Thoracic aorta endothelial cell (primary cell): ENCODE results near the gene ASCL3. TPM values are rescaled to one million over a fixed set of nuclear protein-coding genes. Genes with fewer than 3 reads are reported as not detected.

Source experiments
- small RNA-seq: library from RNA; depleted of rRNA; stranded (forward); fragments of <200 nt; gene quantifications from one replicate; pipeline ENCODE3, GENCODE V24; 2012
- total RNA-seq: library from RNA; depleted of rRNA; stranded (reverse); fragments of >200 nt; gene quantifications from 2 replicates; pipeline ENCODE4 v1.2.3, GENCODE V29; 2012

The ASCL3 gene
- total RNA-seq: not detected in 2 replicates

GRCh38 chr11:8942518-8943066 lies at the start of gene ASCL3:
Gene ASCL3, minus strand, starts transcription at chr11:8943016. Its CDS starts 4,855 bp downstream, at chr11:8938161.

GRCh38 chr11:8964324-8965320 lies 21.8 kb upstream of the ASCL3 start, which contains the start of gene TMEM9B:
Gene TMEM9B, minus strand, starts transcription at chr11:8964442. Its CDS starts 129 bp downstream, at chr11:8964313.

GRCh38 chr11:8932564-8933180 lies 10.1 kb downstream of the ASCL3 start, which contains the start of gene C11orf16:
Gene C11orf16, minus strand, starts transcription at chr11:8932947. Its CDS starts 639 bp downstream, at chr11:8932308.

GRCh38 chr11:8911029-8911823 lies 31.6 kb downstream of the ASCL3 start, which contains the start of gene AKIP1:
Gene AKIP1, plus strand, starts transcription at chr11:8911189. Its CDS starts 261 bp downstream, at chr11:8911450.

Small RNAs within 50 kb of the gene (small RNA-seq; reads per million reads assigned to genes)
- gene RF00019: not detected

Other genes starting within 250 kb of the ASCL3 start
- gene AKIP1, start 31.8 kb downstream of the ASCL3 start, total RNA-seq: 18.3 and 21.9 TPM in 2 replicates
- gene C11orf16, start 10.1 kb downstream of the ASCL3 start, total RNA-seq: not detected in 2 replicates
- gene TMEM9B, start 21.4 kb upstream of the ASCL3 start, total RNA-seq: 36.1 and 39.4 TPM in 2 replicates
- gene NRIP3, start 61.0 kb upstream of the ASCL3 start, total RNA-seq: 16.9 and 20.0 TPM in 2 replicates
- 0.50 and 0.80 TPM in 2 replicates for gene SCUBE2, start 148.6 kb upstream of the ASCL3 start, total RNA-seq